HG03575 (cell line): ENCODE data around the gene RIN3.

Experiments used
- ATAC-seq: cut with Tn5 transposase; IDR thresholded peaks from one replicate; pipeline ENCODE4 v1.9.1; 2021; ENCODE audit not compliant: unreplicated experiment, insufficient number of reproducible peaks, low FRiP score; ENCODE audit errors: extremely low read depth

The RIN3 gene

GRCh38 chr14:92513204-92513965 is at the start of gene RIN3:
RIN3 (plus strand) TSS chr14:92513781; CDS start chr14:92513933, 152 bp downstream.
- ATAC-seq = no peak

- ATAC-seq = no peak
Measured at GRCh38 chr14:92464156-92464555, 49.4 kb upstream of the RIN3 start.

GRCh38 chr14:92464716-92465115 is 48.9 kb upstream of the RIN3 start:
- no peak for ATAC-seq

- ATAC-seq = no peak
Measured at GRCh38 chr14:92465353-92466055, 48.1 kb upstream of the RIN3 start.

GRCh38 chr14:92466059-92466458 is 47.5 kb upstream of the RIN3 start:
- ATAC-seq = no peak

GRCh38 chr14:92469515-92469914 is 44.1 kb upstream of the RIN3 start:
- ATAC-seq = no peak

GRCh38 chr14:92470215-92470614 is 43.4 kb upstream of the RIN3 start:
- ATAC-seq = no peak

- ATAC-seq = no peak
Measured at GRCh38 chr14:92470811-92471210, 42.8 kb upstream of the RIN3 start.

GRCh38 chr14:92471919-92472318 is 41.7 kb upstream of the RIN3 start:
- no peak for ATAC-seq

GRCh38 chr14:92472860-92473259 is 40.7 kb upstream of the RIN3 start:
- no peak for ATAC-seq

GRCh38 chr14:92473261-92473968 is 40.2 kb upstream of the RIN3 start:
- no peak for ATAC-seq

- ATAC-seq = no peak
Measured at GRCh38 chr14:92473969-92474535, 39.5 kb upstream of the RIN3 start.

- no peak for ATAC-seq
Measured at GRCh38 chr14:92475037-92475436, 38.5 kb upstream of the RIN3 start.

- ATAC-seq = no peak
Measured at GRCh38 chr14:92475451-92476187, 38.0 kb upstream of the RIN3 start.

GRCh38 chr14:92480856-92481255 is 32.7 kb upstream of the RIN3 start:
- no peak for ATAC-seq

- ATAC-seq = no peak
Measured at GRCh38 chr14:92481386-92481785, 32.2 kb upstream of the RIN3 start.

- ATAC-seq = no peak
Measured at GRCh38 chr14:92481811-92482555, 31.6 kb upstream of the RIN3 start.

GRCh38 chr14:92482621-92483319 is 30.8 kb upstream of the RIN3 start:
- no peak for ATAC-seq
